Activated T-helper 1 cell treated with anti-CD3 and anti-CD28 coated beads, Interleukin-2, amount 50 U/mL, for 16 hours (primary cell): ENCODE measurements around the gene LRP6.

Source experiments
- DNase-seq, 2 donors: peaks; one replicate each; pipeline ENCODE4 v3.0.0-alpha.2; 2020; ENCODE audit warnings: low read depth in 1 of 2, low spot score in 1 of 2

LRP6 gene

DNA sequence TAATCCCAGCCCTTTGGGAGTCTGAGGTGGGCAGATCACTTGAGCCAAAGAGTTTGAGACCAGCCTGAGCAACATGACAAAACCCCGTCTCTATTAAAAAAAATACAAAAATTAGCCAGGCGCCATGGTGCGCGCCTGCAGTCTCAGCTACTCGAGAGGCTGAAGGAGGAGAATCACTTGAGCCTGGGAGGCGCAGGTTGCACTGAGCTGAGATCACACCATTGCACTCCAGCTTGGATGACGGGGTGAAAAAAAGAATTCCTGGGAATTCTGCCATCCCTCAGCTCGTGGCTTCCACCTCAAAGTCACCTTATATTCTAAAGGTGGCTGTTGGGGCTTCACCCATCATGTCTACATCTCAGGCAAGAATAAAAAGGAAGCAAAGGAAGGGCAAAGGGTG is 183.2 kb downstream of the LRP6 start:
- DNase-seq = no peak

DNA sequence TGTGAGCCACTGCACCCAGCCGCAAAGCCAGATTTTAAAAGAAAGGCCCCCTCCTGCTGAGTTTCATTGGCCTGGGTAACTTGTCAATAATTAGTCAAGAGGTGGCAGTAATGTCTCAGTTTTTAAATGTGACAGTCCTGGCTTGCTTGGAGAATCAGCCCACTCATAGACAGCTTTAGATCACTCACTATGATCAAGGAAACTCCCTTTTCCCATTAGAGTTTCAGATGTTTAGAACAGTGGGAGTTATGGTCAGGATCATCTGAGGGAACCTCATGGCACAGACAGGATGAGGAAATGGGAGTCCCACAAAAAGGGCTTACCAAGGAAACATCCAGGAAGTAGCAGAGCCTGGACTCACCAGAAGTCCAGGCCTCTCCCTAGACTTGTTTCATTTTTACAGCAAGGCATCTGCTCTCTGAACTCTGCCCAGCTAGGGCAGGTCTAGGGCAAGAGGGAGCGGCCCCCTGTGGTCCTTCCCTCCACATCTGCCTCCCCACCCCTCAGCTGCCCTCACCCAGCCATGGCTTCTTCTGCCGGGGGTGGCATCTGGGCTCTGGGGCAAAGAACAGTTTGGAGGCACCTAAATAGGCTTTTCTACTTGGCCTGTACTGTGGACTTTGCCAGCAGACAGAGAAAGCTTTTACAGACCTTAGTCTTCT is 184.9 kb downstream of the LRP6 start:
- no peak for DNase-seq

DNA sequence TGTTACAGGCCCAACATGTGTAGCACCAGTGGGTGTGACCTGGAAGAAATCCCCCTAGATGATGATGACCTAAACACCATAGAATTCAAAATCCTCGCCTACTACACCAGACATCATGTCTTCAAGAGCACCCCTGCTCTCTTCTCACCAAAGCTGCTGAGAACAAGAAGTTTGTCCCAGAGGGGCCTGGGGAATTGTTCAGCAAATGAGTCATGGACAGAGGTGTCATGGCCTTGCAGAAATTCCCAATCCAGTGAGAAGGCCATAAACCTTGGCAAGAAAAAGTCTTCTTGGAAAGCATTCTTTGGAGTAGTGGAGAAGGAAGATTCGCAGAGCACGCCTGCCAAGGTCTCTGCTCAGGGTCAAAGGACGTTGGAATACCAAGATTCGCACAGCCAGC is 187.6 kb downstream of the LRP6 start:
- no peak for DNase-seq

DNA sequence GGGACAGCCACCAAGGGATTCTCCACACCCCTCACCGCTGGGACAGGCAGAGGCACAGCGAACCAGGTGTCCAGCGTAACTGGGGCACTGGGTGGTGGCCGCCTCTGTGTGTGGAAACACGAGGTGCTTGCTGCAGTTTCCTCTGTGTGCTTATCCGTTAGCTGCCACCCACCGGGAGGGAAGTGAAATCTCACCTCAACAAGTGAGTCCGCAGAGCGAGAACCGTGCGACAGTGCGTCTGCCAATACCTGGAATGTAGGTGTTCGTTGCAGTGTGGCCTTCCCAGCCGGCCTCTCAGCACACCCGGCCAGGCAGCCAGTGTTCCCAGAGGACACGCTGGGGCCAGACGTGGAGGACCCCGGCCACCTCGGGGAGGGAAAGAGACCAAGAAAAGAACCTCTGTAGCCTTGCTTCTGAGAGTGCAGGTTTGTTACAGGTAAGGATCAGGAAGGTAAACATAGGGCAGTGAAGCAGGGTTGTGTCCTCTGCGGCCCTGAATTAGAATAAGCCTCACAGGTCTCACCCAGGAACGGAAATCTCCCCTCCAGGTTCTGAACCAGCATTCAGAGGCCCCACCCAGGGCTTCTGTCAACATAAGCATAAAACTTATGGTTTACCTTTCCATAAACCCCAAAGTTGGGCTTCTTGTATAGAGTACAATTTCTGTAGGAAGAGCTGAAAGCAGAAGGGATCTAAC is 194.6 kb downstream of the LRP6 start:
- DNase-seq = peak in 1 of 2 donors; percentile 17

DNA sequence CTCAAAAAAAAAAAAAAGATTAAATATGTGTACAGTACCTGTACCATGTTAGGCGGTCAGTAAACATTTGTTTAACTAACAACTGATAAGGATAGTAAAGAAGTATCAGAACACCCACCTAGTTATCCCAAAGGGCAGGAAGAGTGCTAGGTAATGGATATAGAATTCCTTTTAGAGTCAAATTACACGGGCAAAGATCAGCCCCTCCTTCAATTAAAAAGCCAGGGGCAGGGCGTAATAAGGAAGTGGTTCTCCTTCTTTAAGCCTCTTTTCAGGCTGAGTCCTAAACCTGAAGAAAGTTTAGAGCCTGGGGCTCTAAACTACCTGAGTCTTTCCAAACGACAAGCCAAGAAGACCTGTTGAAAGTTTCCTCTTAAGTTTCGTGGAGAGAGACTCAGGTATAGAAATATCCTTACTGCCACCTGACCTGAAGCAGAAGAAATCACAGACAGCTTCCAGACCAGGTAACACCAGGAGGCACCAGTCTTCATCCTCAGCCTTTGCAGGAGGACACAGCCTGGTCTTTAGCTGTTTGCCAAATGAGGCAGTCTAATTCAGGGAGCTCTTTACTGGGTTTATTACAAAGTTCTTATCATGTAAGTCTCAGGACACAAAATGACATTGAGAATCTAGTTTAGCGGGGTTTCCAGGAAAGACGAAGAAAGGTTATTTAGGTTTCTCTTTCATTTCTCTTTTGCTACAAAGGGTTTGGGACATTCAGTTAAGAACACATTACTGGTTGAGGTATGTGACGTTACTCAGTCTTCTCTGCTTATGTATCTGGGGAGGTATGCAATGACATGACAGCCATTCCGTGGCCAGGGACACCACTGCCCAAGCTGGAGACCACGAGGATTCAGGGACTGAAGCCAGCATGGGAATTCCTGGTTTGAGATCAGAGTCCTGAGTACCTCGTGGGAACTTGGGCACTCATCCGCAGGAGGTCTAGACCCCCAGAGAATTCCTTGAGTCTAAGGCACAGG is 195.9 kb downstream of the LRP6 start, which contains the start of gene BCL2L14:
BCL2L14 (plus strand) TSS at position 266 of the 983 bp plus-strand sequence. CDS start 8,367 bp downstream, outside the sequence.
- DNase-seq = peak in 1 of 2 donors; percentile 1

DNA sequence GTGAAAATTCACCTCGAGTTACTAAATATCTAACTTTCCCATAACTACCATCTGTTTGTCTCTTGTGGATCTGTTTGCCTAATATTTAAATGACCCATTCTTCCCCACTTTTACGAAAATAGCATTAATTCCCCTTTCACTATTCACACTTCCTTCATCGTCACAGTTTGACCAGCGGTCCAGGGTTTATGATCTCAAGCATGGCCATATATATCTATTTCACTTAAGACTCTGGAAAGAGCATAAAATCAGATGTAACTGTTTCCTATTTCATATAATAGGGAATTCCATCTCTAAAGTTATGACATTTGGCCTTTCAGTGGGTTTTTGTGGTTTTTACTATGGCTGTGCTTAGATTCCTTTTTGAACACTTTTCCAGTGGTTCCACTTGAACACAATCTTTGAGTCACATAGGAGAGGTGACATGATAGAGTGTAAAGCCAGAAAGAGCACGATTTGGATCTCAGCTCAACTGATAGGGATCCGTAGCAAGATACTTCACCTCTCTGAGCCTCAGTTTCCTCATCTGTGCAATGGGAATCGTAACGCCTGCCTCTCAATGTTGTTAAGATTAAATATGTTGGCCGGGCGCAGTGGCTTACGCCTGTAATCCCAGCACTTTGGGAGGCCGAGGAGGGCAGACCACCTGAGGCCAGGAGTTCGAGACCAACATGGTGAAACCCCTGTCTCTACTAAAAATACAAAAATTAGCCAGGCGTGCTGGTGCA is 196.9 kb downstream of the LRP6 start:
- DNase-seq = no peak

DNA sequence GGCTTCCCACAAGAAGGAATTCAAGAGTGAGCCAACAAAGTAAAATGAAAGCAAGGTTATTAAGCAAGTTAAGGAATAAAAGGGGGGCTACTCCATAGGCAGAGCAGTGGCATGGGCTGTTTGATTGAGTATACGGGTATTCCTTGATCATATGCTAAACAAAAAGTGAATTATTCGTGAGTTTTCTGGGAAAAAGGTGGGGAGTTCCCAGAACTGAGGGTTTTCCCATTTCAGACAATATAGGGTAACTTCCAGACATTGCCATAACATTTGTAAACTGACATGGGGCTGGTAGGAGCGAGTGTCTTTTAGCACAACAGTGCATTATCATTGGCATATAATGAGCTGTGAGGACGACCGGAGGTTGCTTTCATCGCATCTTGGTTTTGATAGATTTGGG is 198.1 kb downstream of the LRP6 start:
- no peak for DNase-seq
